IPS-20b (cell line): ENCODE measurements around the gene THAP3.

ENCODE experiments used
- H3K27ac ChIP-seq: one replicate; pipeline ENCODE4 v1.5.1; 2013; ENCODE audit warnings: low read length
- H3K27me3 ChIP-seq: 2 replicates; pipeline ENCODE4 v1.6.1; 2013; ENCODE audit warnings: mild to moderate bottlenecking, low read length, inconsistent platforms; ENCODE audit not compliant: insufficient read depth
- H3K36me3 ChIP-seq: 2 replicates; pipeline ENCODE4 v1.6.1; 2013; ENCODE audit warnings: low read depth, mild to moderate bottlenecking, inconsistent platforms, low read length, moderate library complexity; ENCODE audit not compliant: insufficient read depth
- H3K4me1 ChIP-seq: 2 replicates; pipeline ENCODE4 v1.6.1; 2013; ENCODE audit warnings: mild to moderate bottlenecking, control low read depth, inconsistent platforms, low read length, moderate library complexity; ENCODE audit not compliant: insufficient read depth
- H3K4me3 ChIP-seq: 2 replicates; pipeline ENCODE4 v1.5.1; 2013; ENCODE audit warnings: mild to moderate bottlenecking, low read length, inconsistent platforms
- H3K9ac ChIP-seq: 2 replicates; pipeline ENCODE4 v1.6.1; 2013; ENCODE audit warnings: low read depth, mild to moderate bottlenecking, inconsistent platforms, low read length, moderate library complexity
- H3K9me3 ChIP-seq: 2 replicates; pipeline ENCODE4 v1.6.1; 2013; ENCODE audit warnings: mild to moderate bottlenecking, low read depth, low read length, inconsistent platforms; ENCODE audit not compliant: insufficient read depth

Gene THAP3

GRCh38 chr1:6675941-6676340, 51.3 kb downstream of the THAP3 start:
- no peak overlapping the region for H3K4me3 ChIP-seq
- no peaks in the 10 kb centered on the region for H3K27me3 ChIP-seq
- no peaks in the 10 kb centered on the region for H3K4me1 ChIP-seq
- H3K9ac ChIP-seq: no peak overlapping the region
- no peak overlapping the region for H3K27ac ChIP-seq
- peaks cover 86% of the 10 kb centered on the region for H3K36me3 ChIP-seq
- no peaks in the 10 kb centered on the region for H3K9me3 ChIP-seq
